ENCODE results near the gene S100A5.

DNA sequence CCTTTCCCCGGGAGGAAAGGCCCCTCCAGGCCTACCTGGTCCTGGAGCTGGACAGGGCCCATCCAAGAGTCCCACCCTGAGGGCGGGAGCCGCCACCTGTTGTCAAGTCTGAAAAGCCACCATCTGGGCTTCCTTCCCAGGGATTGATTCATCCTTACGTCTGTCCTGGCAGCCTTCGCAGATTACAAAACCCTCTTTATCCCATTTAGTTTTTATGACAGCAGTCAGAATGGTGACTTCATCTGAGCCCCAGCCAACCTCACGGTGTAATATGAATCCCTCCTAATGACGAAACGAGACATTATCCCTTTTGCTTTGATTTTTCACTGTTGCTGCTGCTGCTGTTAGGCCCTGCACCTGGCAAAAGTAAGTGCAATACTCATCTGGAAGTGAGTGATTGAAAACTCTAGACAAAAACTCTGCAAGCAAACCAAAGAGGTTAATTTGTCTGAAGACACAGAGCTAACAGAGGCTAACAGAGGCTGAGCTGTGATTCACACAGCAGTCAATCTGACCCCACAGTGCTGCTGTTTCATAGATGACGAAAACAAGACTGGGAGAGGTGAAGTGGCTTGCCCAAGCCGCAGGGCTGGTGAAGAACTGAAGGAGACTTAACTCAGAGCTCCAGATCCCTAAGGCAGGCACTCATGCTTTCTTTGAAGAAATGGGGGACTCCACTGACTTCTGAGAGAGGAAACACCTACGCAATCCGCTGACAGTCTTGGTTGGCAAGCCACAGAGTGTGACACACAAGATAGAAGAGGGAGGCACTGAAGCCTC is 50.3 kb downstream of the S100A5 start:
- TF ChIP-seq, protein P1, sequence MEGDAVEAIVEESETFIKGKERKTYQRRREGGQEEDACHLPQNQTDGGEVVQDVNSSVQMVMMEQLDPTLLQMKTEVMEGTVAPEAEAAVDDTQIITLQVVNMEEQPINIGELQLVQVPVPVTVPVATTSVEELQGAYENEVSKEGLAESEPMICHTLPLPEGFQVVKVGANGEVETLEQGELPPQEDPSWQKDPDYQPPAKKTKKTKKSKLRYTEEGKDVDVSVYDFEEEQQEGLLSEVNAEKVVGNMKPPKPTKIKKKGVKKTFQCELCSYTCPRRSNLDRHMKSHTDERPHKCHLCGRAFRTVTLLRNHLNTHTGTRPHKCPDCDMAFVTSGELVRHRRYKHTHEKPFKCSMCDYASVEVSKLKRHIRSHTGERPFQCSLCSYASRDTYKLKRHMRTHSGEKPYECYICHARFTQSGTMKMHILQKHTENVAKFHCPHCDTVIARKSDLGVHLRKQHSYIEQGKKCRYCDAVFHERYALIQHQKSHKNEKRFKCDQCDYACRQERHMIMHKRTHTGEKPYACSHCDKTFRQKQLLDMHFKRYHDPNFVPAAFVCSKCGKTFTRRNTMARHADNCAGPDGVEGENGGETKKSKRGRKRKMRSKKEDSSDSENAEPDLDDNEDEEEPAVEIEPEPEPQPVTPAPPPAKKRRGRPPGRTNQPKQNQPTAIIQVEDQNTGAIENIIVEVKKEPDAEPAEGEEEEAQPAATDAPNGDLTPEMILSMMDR (IDR thresholded peaks at IDR 0.05; ENCODE audit: low read depth, low read length, poor library complexity, severe bottlenecking), result no peak
- no peak for TF ChIP-seq EZH2phosphoT487 (IDR thresholded peaks at IDR 0.05; ENCODE audit: borderline replicate concordance, low read length)

Measured in DOHH2 (cell line).